Epithelial cell of esophagus (primary cell): ENCODE results near the gene ADAMTSL3.

ENCODE experiments used
- DNase-seq: peaks from one replicate; pipeline ENCODE4 v3.0.0; 2010; ENCODE audit warnings: low read depth
- H3K4me3 ChIP-seq: 2 replicates; pipeline ENCODE4 v1.5.1; 2011; ENCODE audit warnings: mild to moderate bottlenecking, low read length, control low read depth
- TF ChIP-seq, protein P1 (sequence below): IDR thresholded peaks from 2 replicates; pipeline ENCODE4 v1.5.1; 2011; ENCODE audit warnings: low read depth, mild to moderate bottlenecking, low read length, control low read depth, inconsistent platforms; ENCODE audit not compliant: insufficient read depth; ENCODE audit errors: missing control alignments

ADAMTSL3 gene

DNA sequence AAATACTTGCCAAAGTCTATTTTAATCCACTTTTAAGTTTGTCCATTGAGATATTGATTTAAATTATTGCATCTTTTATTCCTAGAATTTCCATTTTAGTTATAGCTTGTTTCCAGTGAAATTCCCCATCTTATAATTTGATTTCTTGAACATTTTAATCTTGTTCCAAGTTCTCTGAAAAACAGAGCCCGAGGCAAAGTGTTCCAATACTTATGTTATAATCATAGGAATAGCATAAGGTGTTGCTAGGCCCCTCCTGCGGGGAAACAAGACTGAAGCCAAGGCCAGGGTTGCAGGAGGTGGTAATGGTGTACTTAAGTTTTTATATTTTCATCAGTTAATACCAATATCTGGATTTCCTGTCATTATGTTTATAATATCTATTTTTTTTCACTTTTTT, 226.6 kb downstream of the ADAMTSL3 start:
- no peak overlapping the region for H3K4me3 ChIP-seq
- DNase-seq, result no peak
- TF ChIP-seq, protein P1, sequence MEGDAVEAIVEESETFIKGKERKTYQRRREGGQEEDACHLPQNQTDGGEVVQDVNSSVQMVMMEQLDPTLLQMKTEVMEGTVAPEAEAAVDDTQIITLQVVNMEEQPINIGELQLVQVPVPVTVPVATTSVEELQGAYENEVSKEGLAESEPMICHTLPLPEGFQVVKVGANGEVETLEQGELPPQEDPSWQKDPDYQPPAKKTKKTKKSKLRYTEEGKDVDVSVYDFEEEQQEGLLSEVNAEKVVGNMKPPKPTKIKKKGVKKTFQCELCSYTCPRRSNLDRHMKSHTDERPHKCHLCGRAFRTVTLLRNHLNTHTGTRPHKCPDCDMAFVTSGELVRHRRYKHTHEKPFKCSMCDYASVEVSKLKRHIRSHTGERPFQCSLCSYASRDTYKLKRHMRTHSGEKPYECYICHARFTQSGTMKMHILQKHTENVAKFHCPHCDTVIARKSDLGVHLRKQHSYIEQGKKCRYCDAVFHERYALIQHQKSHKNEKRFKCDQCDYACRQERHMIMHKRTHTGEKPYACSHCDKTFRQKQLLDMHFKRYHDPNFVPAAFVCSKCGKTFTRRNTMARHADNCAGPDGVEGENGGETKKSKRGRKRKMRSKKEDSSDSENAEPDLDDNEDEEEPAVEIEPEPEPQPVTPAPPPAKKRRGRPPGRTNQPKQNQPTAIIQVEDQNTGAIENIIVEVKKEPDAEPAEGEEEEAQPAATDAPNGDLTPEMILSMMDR, result no peak

DNA sequence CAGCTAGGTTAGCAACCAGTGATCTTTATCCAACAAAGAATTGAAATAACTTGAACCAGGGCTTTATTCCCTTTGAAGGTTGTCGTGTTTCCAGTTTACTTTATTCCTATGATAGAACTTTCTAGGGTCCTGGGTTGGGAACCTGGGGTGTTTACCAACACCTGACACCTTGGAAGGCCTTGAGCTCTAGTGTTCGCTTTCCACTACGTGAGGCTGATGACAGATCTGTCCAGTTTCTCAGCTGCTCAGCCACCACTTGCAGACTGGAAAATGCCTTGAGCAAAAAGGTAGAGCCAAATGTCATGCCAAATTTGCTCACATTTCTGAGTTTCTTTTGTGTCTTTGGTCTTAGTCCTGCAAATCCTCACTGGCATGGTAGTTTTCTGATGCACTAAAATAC, 227.2 kb downstream of the ADAMTSL3 start:
- H3K4me3 ChIP-seq, result no peak overlapping the region
- TF ChIP-seq, protein P1, result no peak
- no peak for DNase-seq

DNA sequence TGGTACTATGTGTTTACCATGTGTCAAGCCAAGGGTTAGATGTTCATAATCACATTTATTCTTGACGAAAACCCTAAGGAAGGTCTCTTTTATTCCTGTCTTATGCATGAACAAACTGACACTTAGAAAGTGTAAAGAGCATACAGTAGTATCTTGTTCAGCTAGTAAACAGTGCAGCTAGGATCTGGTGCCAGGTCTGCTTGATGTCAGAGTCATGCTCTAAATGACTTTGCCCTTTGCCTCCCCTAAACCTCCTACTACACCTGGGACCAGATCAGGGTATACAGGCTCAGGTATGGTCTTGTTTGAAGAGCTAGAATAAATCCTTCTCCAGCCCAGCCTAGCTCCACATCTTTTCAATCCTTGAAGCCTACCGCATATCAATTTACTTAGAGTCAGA, 232.4 kb downstream of the ADAMTSL3 start:
- no peak for DNase-seq
- TF ChIP-seq, protein P1, result no peak
- H3K4me3 ChIP-seq, result no peak overlapping the region

- TF ChIP-seq, protein P1, result no peak
- peak; percentile 28 for DNase-seq
- H3K4me3 ChIP-seq, result no peak overlapping the region
These were observed 233.5 kb downstream of the ADAMTSL3 start for GRCh38 chr15:83887404-83887803.

DNA sequence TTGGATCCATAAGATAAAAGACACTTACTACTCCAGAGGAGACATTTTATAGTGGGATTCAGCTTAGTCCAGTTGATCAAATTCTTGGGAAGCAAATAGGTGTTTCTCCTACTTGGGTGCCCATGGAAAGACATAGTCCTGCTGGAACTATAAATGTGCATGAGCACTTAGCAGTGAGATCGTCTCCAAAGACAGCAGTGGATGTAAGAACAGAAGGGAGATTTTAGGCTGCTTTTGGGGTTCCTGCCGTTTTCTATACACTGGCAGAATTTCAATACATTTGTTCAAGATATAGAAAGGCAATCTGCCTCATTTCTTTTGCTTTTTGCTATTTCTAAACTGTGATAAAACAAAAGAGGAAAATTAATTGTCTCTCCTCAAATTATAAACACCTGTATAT, 234.0 kb downstream of the ADAMTSL3 start:
- DNase-seq, result no peak
- TF ChIP-seq, protein P1, result no peak
- H3K4me3 ChIP-seq, result no peak overlapping the region

GRCh38 chr15:83889995-83890394, 236.1 kb downstream of the ADAMTSL3 start:
- TF ChIP-seq, protein P1, result no peak
- H3K4me3 ChIP-seq, result no peak overlapping the region
- no peak for DNase-seq

DNA sequence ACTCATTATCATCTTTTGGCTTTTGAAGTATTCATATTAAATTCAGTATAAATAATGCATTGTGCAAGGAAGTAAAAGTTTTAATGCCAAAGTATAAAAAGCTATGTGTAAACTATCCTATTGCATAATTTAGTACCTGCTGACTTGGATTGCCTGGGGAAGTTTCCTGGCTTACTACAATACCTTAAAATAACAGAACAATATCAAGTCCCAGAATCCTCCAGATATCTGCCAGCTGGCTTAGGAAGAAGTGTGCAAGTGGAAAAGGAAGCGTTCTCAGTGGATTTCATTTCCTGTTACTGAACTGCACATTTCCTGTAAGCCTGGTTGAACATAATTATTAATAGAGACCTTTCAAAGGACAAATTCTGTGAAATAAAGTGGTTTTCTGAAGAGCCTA, 236.7 kb downstream of the ADAMTSL3 start:
- TF ChIP-seq, protein P1, result no peak
- no peak overlapping the region for H3K4me3 ChIP-seq
- peak; percentile 52 for DNase-seq
